Endothelial cell of umbilical vein (primary cell): ENCODE results near the gene AURKB. TPM values are rescaled to one million over a fixed set of nuclear protein-coding genes. Genes with fewer than 3 reads are reported as not detected.

ENCODE experiments used
- BruUV-seq: library from RNA; stranded (reverse); fragments of 400-500 nt; replicated peaks from 2 replicates; lab custom pipeline; 2021; lab: Mats Ljungman, UMichigan
- CTCF ChIA-PET: fragments of 300-600, 350-600 bp; sonication (Branson Sonifier 250); formaldehyde crosslinking; loops from one replicate; lab custom pipeline; 2021; ENCODE audit warnings: antibody characterized with exemption, inconsistent platforms; lab: Charles Lee
- POLR2A ChIA-PET: fragments of 300-600, 350-600 bp; sonication (Branson Sonifier 250); formaldehyde crosslinking; loops from one replicate; lab custom pipeline; 2021; ENCODE audit warnings: antibody characterized with exemption, inconsistent platforms; lab: Charles Lee
- DNase-seq: peaks from one replicate; pipeline ENCODE4 v3.0.0-alpha.2; 2011; ENCODE audit warnings: low read depth, low spot score
- FAIRE-seq: peaks from 2 replicates; lab custom pipeline; 2011; peaks lifted over from hg19 to GRCh38; lab: Jason Lieb, UNC
- H2AFZ ChIP-seq: 2 replicates; pipeline ENCODE4 v1.6.0; 2012; ENCODE audit warnings: low read depth, low read length, control low read depth, inconsistent platforms
- H3K27ac ChIP-seq: 2 replicates; pipeline ENCODE4 v1.5.1; 2011; ENCODE audit warnings: low read depth, mild to moderate bottlenecking, control low read depth, low read length, moderate library complexity; ENCODE audit not compliant: insufficient read depth
- H3K27me3 ChIP-seq, 2 experiments: 2 replicates each; pipeline versions ENCODE4 v1.6.0 to v1.6.1; 2011; ENCODE audit warnings: low read length in 2 of 2, mixed read lengths in 1 of 2; ENCODE audit not compliant: control insufficient read depth in 2 of 2, insufficient read depth in 2 of 2
- H3K36me3 ChIP-seq, 2 experiments: 2 replicates in 1 of 2; 3 replicates in 1 of 2; pipeline ENCODE4 v1.5.1; 2011; ENCODE audit warnings: low read length in 2 of 2, mild to moderate bottlenecking in 1 of 2, moderate library complexity in 1 of 2; ENCODE audit not compliant: control insufficient read depth in 2 of 2, insufficient read depth in 2 of 2; ENCODE audit errors: extremely low read depth in 1 of 2
- H3K4me1 ChIP-seq: 3 replicates; pipeline ENCODE4 v1.5.1; 2011; ENCODE audit warnings: mild to moderate bottlenecking, low read length; ENCODE audit not compliant: control insufficient read depth, insufficient read depth; ENCODE audit errors: extremely low read depth
- H3K4me2 ChIP-seq: 2 replicates; pipeline ENCODE4 v1.6.1; 2011; ENCODE audit warnings: low read length, control low read depth, mixed read lengths; ENCODE audit not compliant: insufficient read depth
- H3K4me3 ChIP-seq, 3 experiments: fragments of 200-600 bp in 1 of 3; sonication (generic), shearing (Covaris generic) in 1 of 3; replicated peaks in 1 of 3; 2 replicates each; pipeline ENCODE4 v1.5.1; 2011 to 2016; ENCODE audit warnings: control low read depth in 3 of 3, low read length in 3 of 3, mild to moderate bottlenecking in 2 of 3, inconsistent platforms in 1 of 3, low read depth in 1 of 3, moderate library complexity in 1 of 3; ENCODE audit not compliant: insufficient read depth in 1 of 3
- H3K79me2 ChIP-seq: 2 replicates; pipeline ENCODE4 v1.6.0; 2012; ENCODE audit warnings: low read length, inconsistent platforms; ENCODE audit not compliant: control insufficient read depth, insufficient read depth
- H3K9ac ChIP-seq: replicated peaks from 2 replicates; pipeline ENCODE3; 2011; ENCODE audit warnings: low read length, control low read depth; ENCODE audit not compliant: insufficient read depth; ENCODE audit errors: extremely low read depth
- H3K9me1 ChIP-seq: replicated peaks from 3 replicates; pipeline ENCODE4 v1.6.0; 2011; ENCODE audit warnings: mild to moderate bottlenecking, low read length; ENCODE audit not compliant: control insufficient read depth, insufficient read depth; ENCODE audit errors: extremely low read depth
- H3K9me3 ChIP-seq: replicated peaks from 2 replicates; pipeline ENCODE4 v1.5.1; 2012; ENCODE audit warnings: low read length, inconsistent platforms; ENCODE audit not compliant: control insufficient read depth, insufficient read depth
- H4K20me1 ChIP-seq: replicated peaks from 2 replicates; pipeline ENCODE3; 2011; ENCODE audit warnings: mild to moderate bottlenecking, low read length; ENCODE audit not compliant: control insufficient read depth, insufficient read depth; ENCODE audit errors: extremely low read depth
- CTCF ChIP-seq, 2 donors: IDR thresholded peaks; 1 replicate in 1 of 2; 2 replicates in 1 of 2; pipeline ENCODE4 v1.5.1; 2011; ENCODE audit warnings: low read length in 2 of 2, mild to moderate bottlenecking in 2 of 2, moderate library complexity in 2 of 2, control low read depth in 1 of 2, inconsistent platforms in 1 of 2, low read depth in 1 of 2; ENCODE audit not compliant: insufficient read depth in 1 of 2; ENCODE audit errors: extremely low read depth in 1 of 2
- EZH2 ChIP-seq: IDR thresholded peaks from 2 replicates; pipeline ENCODE4 v1.6.1; 2012; ENCODE audit warnings: borderline replicate concordance, low read depth, mild to moderate bottlenecking, moderate library complexity, low read length, inconsistent platforms; ENCODE audit not compliant: severe bottlenecking
- JUN ChIP-seq: IDR thresholded peaks from 2 replicates; pipeline ENCODE4 v1.6.1; 2011; ENCODE audit warnings: borderline replicate concordance, low read depth; ENCODE audit not compliant: insufficient read length, insufficient read depth
- MAX ChIP-seq: IDR thresholded peaks from 2 replicates; pipeline ENCODE4 v1.6.1; 2011; ENCODE audit not compliant: insufficient read depth, insufficient read length
- dilution Hi-C: fragments of 300-500 bp; cut with MboI; formaldehyde crosslinking; loops from one replicate; pipeline ENCODE4 v1.15.0; 2019; ENCODE audit warnings: low sequenced_read_pairs; ENCODE audit not compliant: extremely low pct_ligation_motif_present
- intact Hi-C: fragments of 100-400 bp; cut with micrococcal nuclease; formaldehyde crosslinking; loops from one replicate; pipeline ENCODE4 v1.10.0; 2022
- polyA plus RNA-seq, 4 experiments: library from polyadenylated mRNA; depleted of rRNA in 3 of 4; stranded (reverse) in 3 of 4; unstranded in 1 of 4; fragments of >200 nt; gene quantifications; 2 replicates each; pipeline versions ENCODE4 v1.2.1 to v1.2.3, GENCODE V29; 2011 to 2012; ENCODE audit warnings: missing spikeins in 1 of 4
- total RNA-seq: library from RNA; stranded (reverse); gene quantifications from 2 replicates; pipeline ENCODE4 v1.2.3, GENCODE V29; 2021

The AURKB gene
- total and polyA plus RNA-seq, 2 donors (not counting 3 experiments of a cell fraction or from before 2014, with no cell fraction given): 67.8 to 107 TPM

GRCh38 chr17:8227238-8227581 is 16.8 kb upstream of the AURKB start:
- no peaks in the 10 kb centered on the region for H3K79me2 ChIP-seq
- TF ChIP-seq JUN (no peak), EZH2 (no peak), MAX (no peak), CTCF (IDR thresholded peaks at IDR 0.05; ENCODE audit: extremely low read depth in 1 of 2, insufficient read depth in 1 of 2, low read depth in 1 of 2, low read length in 2 of 2) (no peak)
- DNase-seq (no peak), FAIRE-seq (no peak)
- H4K20me1 ChIP-seq: no peaks in the 10 kb centered on the region
- H3K4me2 ChIP-seq: peak overlapping the region; percentile 28
- no peak overlapping the region for H3K27ac ChIP-seq
- H2AFZ ChIP-seq: no peak overlapping the region
- H3K27me3 ChIP-seq: no peaks in the 10 kb centered on the region
- POLR2A ChIA-PET: no interaction called here
- BruUV-seq: no TSS peak
- CTCF ChIA-PET: interaction anchor here (1.0 to 1.6 kb wide), 4 partner anchors 10 to 157 kb away, joined by 3 to 5 read pairs (median 3); no protein-coding TSS in a partner anchor
- no peaks in the 10 kb centered on the region for H3K9me1 ChIP-seq
- dilution Hi-C loops: no loop called here
- H3K9ac ChIP-seq: no peak overlapping the region
- H3K4me3 ChIP-seq: peak overlapping the region in 1 of 3 experiments; percentile 25
- intact Hi-C loops: loop anchor here (2.0 kb wide), 1 partner anchor 74 kb away; no protein-coding TSS in a partner anchor
- no peaks in the 10 kb centered on the region for H3K9me3 ChIP-seq
- H3K4me1 ChIP-seq: peaks cover 9% of the 10 kb centered on the region
- peaks cover 11 to 31% of the 10 kb centered on the region in 2 experiments for H3K36me3 ChIP-seq
